HG02840 (cell line): ENCODE data around the gene A1BG.
A peak's percentile ranks its signal among the peaks of the same experiment; 100 is the strongest.
"Not testable (repeated sequence)": the region's sequence is repeated elsewhere in the genome, so short reads cannot be mapped to it uniquely, and the experiment has no call there.

Experiments
- ATAC-seq: cut with Tn5 transposase; IDR thresholded peaks from one replicate; pipeline ENCODE4 v1.9.1; 2021; ENCODE audit warnings: mild to moderate bottlenecking, moderate library complexity, moderate number of reproducible peaks; ENCODE audit not compliant: unreplicated experiment, low FRiP score

A1BG gene

GRCh38 chr19:58338825-58339558, 14.3 kb downstream of the A1BG start:
- ATAC-seq: no peak

GRCh38 chr19:58338336-58338735, 15.0 kb downstream of the A1BG start:
- ATAC-seq: no peak

GRCh38 chr19:58336820-58337219, 16.5 kb downstream of the A1BG start:
- ATAC-seq: no peak

- ATAC-seq: no peak
These were observed 17.1 kb downstream of the A1BG start for GRCh38 chr19:58336216-58336615.

- no peak for ATAC-seq
These were observed 17.7 kb downstream of the A1BG start for GRCh38 chr19:58335630-58336029.

- no peak for ATAC-seq
These were observed 18.5 kb downstream of the A1BG start for GRCh38 chr19:58334691-58335249.

GRCh38 chr19:58332697-58333096, 20.6 kb downstream of the A1BG start:
- no peak for ATAC-seq

GRCh38 chr19:58330458-58330857, 22.8 kb downstream of the A1BG start:
- no peak for ATAC-seq

- ATAC-seq: no peak
These were observed 24.3 kb downstream of the A1BG start for GRCh38 chr19:58328999-58329398.

- peak; percentile 86 for ATAC-seq
These were observed 26.2 kb downstream of the A1BG start, which contains the start of gene ZSCAN22 for GRCh38 chr19:58326914-58327726. Gene ZSCAN22, plus strand, starts transcription at chr19:58326994. Its CDS starts 7,809 bp downstream, at chr19:58334803.

GRCh38 chr19:58326501-58326913, 26.8 kb downstream of the A1BG start:
- ATAC-seq: no peak

GRCh38 chr19:58325311-58326022, 27.8 kb downstream of the A1BG start:
- no peak for ATAC-seq

- ATAC-seq: no peak
These were observed 34.1 kb downstream of the A1BG start for GRCh38 chr19:58319241-58319640.

- ATAC-seq: no peak
These were observed 35.0 kb downstream of the A1BG start for GRCh38 chr19:58318297-58318696.

GRCh38 chr19:58317476-58318072, 35.7 kb downstream of the A1BG start:
- no peak for ATAC-seq

- no peak for ATAC-seq
These were observed 37.7 kb downstream of the A1BG start for GRCh38 chr19:58315580-58315979.

GRCh38 chr19:58311345-58311865, 41.9 kb downstream of the A1BG start:
- no peak for ATAC-seq

- not testable (repeated sequence) for ATAC-seq
These were observed 42.6 kb downstream of the A1BG start for GRCh38 chr19:58310685-58311084.

GRCh38 chr19:58307736-58308135, 45.6 kb downstream of the A1BG start:
- no peak for ATAC-seq

GRCh38 chr19:58305932-58306323, 47.4 kb downstream of the A1BG start:
- ATAC-seq: no peak
